ENCODE data around the gene KEL.
"Not testable (repeated sequence)": the region's sequence is repeated elsewhere in the genome, so short reads cannot be mapped to it uniquely, and the experiment has no call there.

The KEL gene

DNA sequence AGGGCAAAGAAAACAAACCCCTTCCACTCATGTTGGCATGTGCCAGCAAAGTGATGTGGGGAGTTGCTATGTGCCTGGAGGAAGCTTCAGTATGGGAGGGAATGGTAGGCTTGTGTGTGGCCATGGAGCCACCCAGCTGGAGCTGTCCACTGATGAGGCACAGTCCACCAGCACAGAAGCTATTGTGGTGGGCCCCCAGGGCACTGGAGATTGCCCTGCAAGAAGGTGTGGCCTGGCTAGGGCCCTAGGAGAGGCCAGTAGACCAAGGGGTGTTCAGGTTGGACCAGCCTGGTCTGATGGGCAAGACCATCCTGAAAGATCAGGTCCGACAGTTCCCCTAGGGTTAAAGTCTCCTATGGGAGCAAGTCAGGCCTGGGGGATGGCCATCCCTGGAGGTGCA, 22.1 kb upstream of the KEL start:
- Histone ChIP-seq H3K36me3 (ENCODE audit: control insufficient read depth, low read depth, low read length) (no peaks in the 10 kb centered on the region), H3K4me1 (ENCODE audit: control insufficient read depth, low read depth, low read length) (no peaks in the 10 kb centered on the region), H3K4me3 (ENCODE audit: low read length) (no peak overlapping the region), H3K9ac (ENCODE audit: low read length) (no peak overlapping the region), H3K9me3 (ENCODE audit: control insufficient read depth, low read depth, low read length) (no peaks in the 10 kb centered on the region), H3K27me3 (ENCODE audit: control insufficient read depth, insufficient read depth, low read length) (no peaks in the 10 kb centered on the region), H3K27ac (ENCODE audit: low read length) (no peak overlapping the region)

DNA sequence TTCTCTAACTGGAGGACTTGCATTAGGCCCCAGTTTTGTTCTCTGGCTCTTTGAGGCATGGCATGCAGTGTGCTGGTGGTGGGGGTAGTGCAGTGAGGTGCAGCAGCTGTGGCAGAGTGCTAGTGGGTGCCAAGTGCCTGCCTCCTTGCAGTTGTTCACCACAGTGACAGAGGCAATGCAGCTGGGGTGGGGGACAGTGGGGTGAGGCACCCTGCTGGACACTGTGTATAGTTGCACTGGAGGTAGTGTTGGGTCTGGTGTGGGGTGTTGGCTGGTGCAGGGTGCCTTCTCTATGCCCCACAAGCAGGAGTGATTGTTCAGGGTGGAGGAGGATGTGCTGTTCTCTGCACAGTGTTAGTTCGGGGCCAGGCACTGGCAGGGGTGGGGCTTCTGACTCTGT, 21.7 kb upstream of the KEL start:
- Histone ChIP-seq H3K36me3 (ENCODE audit: control insufficient read depth, low read depth, low read length) (no peaks in the 10 kb centered on the region), H3K4me1 (ENCODE audit: control insufficient read depth, low read depth, low read length) (no peaks in the 10 kb centered on the region), H3K4me3 (ENCODE audit: low read length) (no peak overlapping the region), H3K27ac (ENCODE audit: low read length) (no peak overlapping the region), H3K9ac (ENCODE audit: low read length) (no peak overlapping the region), H3K27me3 (ENCODE audit: control insufficient read depth, insufficient read depth, low read length) (no peaks in the 10 kb centered on the region), H3K9me3 (ENCODE audit: control insufficient read depth, low read depth, low read length) (no peaks in the 10 kb centered on the region)

DNA sequence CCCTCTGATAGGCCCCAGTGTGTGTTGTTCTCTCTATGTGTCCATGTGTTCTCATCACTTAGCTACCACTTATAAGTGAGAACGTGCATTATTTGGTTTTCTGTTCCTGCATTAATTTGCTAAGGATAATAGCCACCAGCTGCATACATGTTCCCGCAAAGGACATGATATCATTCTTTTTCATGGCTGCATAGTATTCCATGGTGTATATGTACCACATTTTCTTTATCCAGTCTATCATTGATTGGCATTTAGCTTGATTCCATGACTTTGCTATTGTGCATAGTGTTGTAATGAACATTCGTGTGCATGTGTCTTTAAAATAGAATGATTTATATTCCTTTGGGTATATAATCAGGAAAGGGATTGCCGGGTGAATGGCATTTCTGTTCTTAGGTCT, 16.2 kb upstream of the KEL start:
- H3K4me3 ChIP-seq (ENCODE audit: low read length); H3K36me3 ChIP-seq (ENCODE audit: control insufficient read depth, low read depth, low read length); H3K27ac ChIP-seq (ENCODE audit: low read length); H3K9me3 ChIP-seq (ENCODE audit: control insufficient read depth, low read depth, low read length); H3K27me3 ChIP-seq (ENCODE audit: control insufficient read depth, insufficient read depth, low read length); H3K4me1 ChIP-seq (ENCODE audit: control insufficient read depth, low read depth, low read length); H3K9ac ChIP-seq (ENCODE audit: low read length): not testable (repeated sequence)

DNA sequence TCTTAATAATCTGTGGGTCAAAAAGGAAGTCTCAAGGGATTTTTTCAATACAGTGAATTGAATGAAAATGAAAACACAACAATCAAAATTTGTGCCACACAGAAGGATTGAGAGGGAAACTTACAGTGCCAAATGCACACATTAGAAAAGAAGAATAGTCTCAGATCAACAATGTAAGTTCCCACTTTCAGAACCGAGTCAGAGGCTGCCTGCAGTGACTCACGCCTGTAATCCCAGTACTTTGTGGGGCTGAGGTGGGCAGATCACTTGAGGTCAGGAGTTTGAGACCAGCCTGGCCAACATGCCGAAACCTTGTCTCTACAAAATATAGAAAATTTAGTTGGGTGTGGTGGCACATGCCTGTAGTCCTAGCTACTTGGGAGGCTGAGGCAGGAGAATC, 12.5 kb upstream of the KEL start:
- Histone ChIP-seq H3K27me3 (ENCODE audit: control insufficient read depth, insufficient read depth, low read length) (no peaks in the 10 kb centered on the region), H3K9me3 (ENCODE audit: control insufficient read depth, low read depth, low read length) (no peaks in the 10 kb centered on the region), H3K36me3 (ENCODE audit: control insufficient read depth, low read depth, low read length) (no peaks in the 10 kb centered on the region), H3K4me3 (ENCODE audit: low read length) (no peak overlapping the region), H3K27ac (ENCODE audit: low read length) (no peak overlapping the region), H3K4me1 (ENCODE audit: control insufficient read depth, low read depth, low read length) (no peaks in the 10 kb centered on the region), H3K9ac (ENCODE audit: low read length) (no peak overlapping the region)

DNA sequence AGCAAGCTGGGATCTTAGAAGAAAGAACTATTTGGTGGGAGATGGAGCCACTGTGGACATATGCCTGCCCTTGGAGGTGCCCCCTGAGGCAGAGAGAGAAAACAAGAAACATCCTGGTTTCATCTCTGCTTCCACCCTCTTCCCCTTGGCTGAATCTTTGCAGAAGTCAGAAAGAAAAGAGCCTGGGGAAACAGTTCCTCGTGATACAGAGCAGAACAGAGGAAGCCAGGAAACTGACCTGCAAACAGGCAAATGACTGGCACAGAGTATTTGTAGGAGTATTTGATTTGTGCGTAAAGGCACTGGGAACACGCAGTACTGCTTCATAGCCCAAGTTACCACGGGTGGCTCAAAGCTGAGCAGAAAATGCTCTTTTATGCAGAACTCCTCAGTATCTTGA, 7.0 kb upstream of the KEL start:
- Histone ChIP-seq H3K9me3 (ENCODE audit: control insufficient read depth, low read depth, low read length) (no peaks in the 10 kb centered on the region), H3K4me1 (ENCODE audit: control insufficient read depth, low read depth, low read length) (no peaks in the 10 kb centered on the region), H3K27me3 (ENCODE audit: control insufficient read depth, insufficient read depth, low read length) (no peaks in the 10 kb centered on the region), H3K36me3 (ENCODE audit: control insufficient read depth, low read depth, low read length) (no peaks in the 10 kb centered on the region), H3K27ac (ENCODE audit: low read length) (no peak overlapping the region), H3K9ac (ENCODE audit: low read length) (no peak overlapping the region), H3K4me3 (ENCODE audit: low read length) (no peak overlapping the region)

DNA sequence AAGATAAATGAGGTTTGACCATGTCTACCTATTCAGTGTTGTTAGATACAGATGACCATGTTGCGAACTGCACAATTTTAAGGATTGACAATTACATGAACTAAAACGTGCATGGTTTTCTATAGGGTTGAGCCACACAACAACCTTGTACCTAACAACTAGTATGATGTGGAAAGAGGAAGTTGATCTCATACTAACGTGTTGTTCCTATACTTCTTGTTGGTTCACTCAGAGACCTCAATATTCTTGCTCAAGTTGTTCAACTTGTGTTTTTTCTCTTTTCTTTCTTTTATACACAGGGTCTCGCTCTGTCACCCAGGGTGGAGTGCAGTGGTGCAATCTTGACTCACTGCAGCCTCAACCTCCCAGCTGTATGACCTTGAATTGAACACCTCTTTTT, 6.1 kb upstream of the KEL start:
- Histone ChIP-seq H3K27ac (ENCODE audit: low read length) (no peak overlapping the region), H3K4me3 (ENCODE audit: low read length) (no peak overlapping the region), H3K4me1 (ENCODE audit: control insufficient read depth, low read depth, low read length) (no peaks in the 10 kb centered on the region), H3K9me3 (ENCODE audit: control insufficient read depth, low read depth, low read length) (no peaks in the 10 kb centered on the region), H3K27me3 (ENCODE audit: control insufficient read depth, insufficient read depth, low read length) (no peaks in the 10 kb centered on the region), H3K9ac (ENCODE audit: low read length) (no peak overlapping the region), H3K36me3 (ENCODE audit: control insufficient read depth, low read depth, low read length) (no peaks in the 10 kb centered on the region)

DNA sequence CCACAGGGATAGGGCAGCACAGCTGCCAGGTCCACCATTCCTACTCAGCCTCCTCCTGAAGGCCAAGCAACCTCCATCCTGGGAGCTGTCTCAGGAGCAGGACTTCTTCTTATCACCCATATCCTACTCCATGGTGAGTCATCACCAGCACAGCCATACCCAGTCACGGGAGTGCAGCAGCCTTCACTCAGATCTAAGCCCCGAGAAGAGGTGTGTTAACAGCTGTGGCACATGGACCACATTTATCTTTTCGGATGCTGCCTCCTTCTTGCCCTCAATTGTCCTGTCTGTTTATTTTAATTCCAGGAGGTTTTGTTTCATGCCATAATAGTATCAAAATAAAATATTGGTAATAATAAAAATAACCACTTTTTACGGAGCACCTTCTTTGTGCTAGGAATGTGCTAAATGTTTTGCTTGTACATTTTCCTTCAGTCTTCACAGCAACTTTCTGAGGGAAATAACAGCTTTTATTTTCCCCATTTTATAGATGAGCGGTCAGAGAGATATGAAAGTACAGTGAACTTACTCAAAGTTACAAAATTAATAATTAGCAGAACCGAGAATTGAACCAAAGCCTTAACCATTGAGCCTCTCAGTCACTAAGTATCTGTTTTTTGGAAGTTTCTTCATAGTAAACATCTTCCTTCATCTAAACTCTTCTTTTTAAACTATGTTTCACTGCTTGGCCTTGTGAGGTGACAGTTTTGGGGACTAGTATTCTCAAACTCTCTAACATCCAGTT, 2.5 kb upstream of the KEL start:
- Histone ChIP-seq H3K4me3 (ENCODE audit: low read length) (no peak overlapping the region), H3K36me3 (ENCODE audit: control insufficient read depth, low read depth, low read length) (no peaks in the 10 kb centered on the region), H3K4me1 (ENCODE audit: control insufficient read depth, low read depth, low read length) (peaks cover 15% of the 10 kb centered on the region), H3K9me3 (ENCODE audit: control insufficient read depth, low read depth, low read length) (no peaks in the 10 kb centered on the region), H3K27ac (ENCODE audit: low read length) (no peak overlapping the region), H3K27me3 (ENCODE audit: control insufficient read depth, insufficient read depth, low read length) (no peaks in the 10 kb centered on the region), H3K9ac (ENCODE audit: low read length) (no peak overlapping the region)

DNA sequence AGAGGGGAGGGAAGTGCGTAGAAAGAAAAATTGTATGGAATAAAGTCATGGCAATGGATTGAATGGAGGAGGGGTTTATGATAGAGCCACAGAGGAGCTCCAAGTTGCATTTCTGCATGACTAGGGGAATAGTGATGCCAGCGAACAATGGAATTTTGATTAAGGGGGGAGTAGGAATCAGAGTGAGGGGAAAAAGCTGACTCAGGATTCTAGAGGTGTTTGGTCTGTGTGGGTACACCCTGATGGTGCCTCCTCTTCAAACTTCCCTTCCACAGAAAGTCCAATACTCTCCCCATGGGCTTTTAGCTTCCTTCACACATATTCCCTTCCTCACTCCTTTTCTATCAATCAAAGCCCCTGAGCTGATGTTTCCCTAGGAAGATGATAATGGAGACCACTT, 1.8 kb upstream of the KEL start:
- H3K36me3 ChIP-seq (ENCODE audit: control insufficient read depth, low read depth, low read length) = no peaks in the 10 kb centered on the region
- H3K9ac ChIP-seq (ENCODE audit: low read length) = no peak overlapping the region
- no peaks in the 10 kb centered on the region for H3K27me3 ChIP-seq (ENCODE audit: control insufficient read depth, insufficient read depth, low read length)
- H3K9me3 ChIP-seq (ENCODE audit: control insufficient read depth, low read depth, low read length) = no peaks in the 10 kb centered on the region
- peaks cover 18% of the 10 kb centered on the region for H3K4me1 ChIP-seq (ENCODE audit: control insufficient read depth, low read depth, low read length)
- no peak overlapping the region for H3K4me3 ChIP-seq (ENCODE audit: low read length)
- no peak overlapping the region for H3K27ac ChIP-seq (ENCODE audit: low read length)

DNA sequence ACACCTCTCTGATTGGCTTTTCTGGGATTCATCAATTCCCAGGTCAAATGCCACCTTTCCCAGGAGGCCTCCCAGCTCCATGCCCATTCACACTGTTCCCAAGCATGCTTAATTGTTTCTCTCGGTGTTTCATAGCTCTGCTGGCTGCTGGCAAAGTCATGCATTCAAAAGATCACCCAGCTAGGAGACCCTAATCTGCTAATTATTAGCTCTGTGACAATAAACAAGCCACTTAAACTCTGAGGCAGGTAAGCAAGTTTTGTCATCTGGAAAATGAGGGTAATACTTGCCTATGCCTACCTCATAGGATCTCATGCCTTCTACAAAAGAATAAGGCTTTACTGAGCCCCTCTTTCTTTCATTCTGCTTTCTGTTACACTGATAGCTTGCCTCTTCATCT, 828 bp upstream of the KEL start:
- Histone ChIP-seq H3K4me3 (ENCODE audit: low read length) (no peak overlapping the region), H3K27ac (ENCODE audit: low read length) (no peak overlapping the region), H3K36me3 (ENCODE audit: control insufficient read depth, low read depth, low read length) (no peaks in the 10 kb centered on the region), H3K27me3 (ENCODE audit: control insufficient read depth, insufficient read depth, low read length) (no peaks in the 10 kb centered on the region), H3K9ac (ENCODE audit: low read length) (no peak overlapping the region), H3K4me1 (ENCODE audit: control insufficient read depth, low read depth, low read length) (peaks cover 26% of the 10 kb centered on the region), H3K9me3 (ENCODE audit: control insufficient read depth, low read depth, low read length) (no peaks in the 10 kb centered on the region)

DNA sequence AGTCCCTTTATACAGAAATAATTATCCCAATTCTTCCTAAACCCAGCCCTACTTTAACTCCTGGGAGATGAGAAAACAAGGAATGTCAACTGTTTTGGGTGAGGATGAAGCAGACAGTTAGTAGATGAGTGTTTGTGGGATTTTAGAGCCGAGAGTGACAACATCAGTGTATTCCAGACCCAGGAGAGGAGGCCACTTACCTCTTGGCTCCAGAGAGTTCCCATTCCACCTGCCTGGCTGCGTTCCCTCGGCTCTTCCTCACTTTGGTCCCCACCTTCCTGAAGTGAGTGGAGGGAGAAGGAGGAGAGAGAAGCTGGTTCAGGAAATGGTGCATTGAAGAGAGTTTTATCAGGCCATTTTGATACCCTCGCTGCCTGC, 579 bp downstream of the KEL start:
- Histone ChIP-seq H3K27ac (ENCODE audit: low read length) (no peak overlapping the region), H3K27me3 (ENCODE audit: control insufficient read depth, insufficient read depth, low read length) (no peaks in the 10 kb centered on the region), H3K9ac (ENCODE audit: low read length) (no peak overlapping the region), H3K36me3 (ENCODE audit: control insufficient read depth, low read depth, low read length) (no peaks in the 10 kb centered on the region), H3K4me3 (ENCODE audit: low read length) (no peak overlapping the region), H3K4me1 (ENCODE audit: control insufficient read depth, low read depth, low read length) (peaks cover 36% of the 10 kb centered on the region), H3K9me3 (ENCODE audit: control insufficient read depth, low read depth, low read length) (no peaks in the 10 kb centered on the region)

DNA sequence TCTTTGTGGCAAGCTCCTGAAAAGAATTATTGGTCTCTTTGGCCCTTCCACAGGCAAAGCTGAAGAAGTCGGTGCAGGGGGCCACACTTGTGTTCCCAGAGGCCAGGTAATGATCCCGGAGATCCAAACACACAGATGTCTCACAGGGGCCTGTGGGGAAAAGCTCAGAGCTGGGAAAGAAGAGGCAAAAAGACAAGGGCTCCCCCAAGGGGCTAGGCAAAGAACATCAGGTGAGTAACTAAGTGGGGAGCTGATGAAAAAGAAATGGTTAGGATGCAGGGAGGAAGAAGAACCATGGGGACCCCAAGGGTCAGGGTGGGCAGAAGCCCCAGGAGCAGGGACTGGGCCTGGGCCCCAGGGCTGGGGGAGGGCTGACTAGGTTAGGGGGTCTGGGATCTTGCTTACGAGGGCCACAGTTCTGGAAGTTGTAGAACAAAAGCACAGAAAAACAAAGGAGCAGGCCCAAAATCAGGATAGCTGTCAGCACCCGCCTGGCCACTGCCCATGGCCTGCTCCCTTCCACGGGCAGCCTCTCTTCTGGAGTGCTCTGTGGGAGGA, 1.1 kb downstream of the KEL start:
- H3K36me3 ChIP-seq (ENCODE audit: control insufficient read depth, low read depth, low read length) = no peaks in the 10 kb centered on the region
- H3K4me3 ChIP-seq (ENCODE audit: low read length) = no peak overlapping the region
- H3K4me1 ChIP-seq (ENCODE audit: control insufficient read depth, low read depth, low read length) = peaks cover 36% of the 10 kb centered on the region
- no peak overlapping the region for H3K9ac ChIP-seq (ENCODE audit: low read length)
- H3K9me3 ChIP-seq (ENCODE audit: control insufficient read depth, low read depth, low read length) = no peaks in the 10 kb centered on the region
- H3K27ac ChIP-seq (ENCODE audit: low read length) = no peak overlapping the region
- H3K27me3 ChIP-seq (ENCODE audit: control insufficient read depth, insufficient read depth, low read length) = no peaks in the 10 kb centered on the region

DNA sequence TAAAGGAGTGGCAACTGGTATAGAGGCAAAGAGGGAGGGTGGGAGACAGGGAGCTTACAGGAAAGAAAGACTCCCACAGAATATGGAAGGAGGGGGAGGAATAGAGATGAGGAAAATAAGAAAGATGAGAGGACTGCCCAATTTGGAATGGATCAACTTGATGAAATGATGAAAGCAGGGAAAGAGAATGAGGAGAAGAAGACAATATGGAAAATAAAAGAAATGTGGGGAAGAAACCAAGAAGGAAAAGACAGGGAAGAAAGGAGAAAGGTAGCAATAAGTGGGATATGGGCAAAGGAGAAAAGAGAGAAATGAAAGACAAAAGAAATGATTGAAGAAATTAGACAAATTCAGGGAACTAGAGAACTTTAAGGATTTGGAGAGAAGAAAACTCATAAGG, 3.0 kb downstream of the KEL start:
- no peaks in the 10 kb centered on the region for H3K27me3 ChIP-seq (ENCODE audit: control insufficient read depth, insufficient read depth, low read length)
- H3K4me3 ChIP-seq (ENCODE audit: low read length) = no peak overlapping the region
- H3K4me1 ChIP-seq (ENCODE audit: control insufficient read depth, low read depth, low read length) = peaks cover 36% of the 10 kb centered on the region
- H3K36me3 ChIP-seq (ENCODE audit: control insufficient read depth, low read depth, low read length) = no peaks in the 10 kb centered on the region
- H3K27ac ChIP-seq (ENCODE audit: low read length) = no peak overlapping the region
- no peak overlapping the region for H3K9ac ChIP-seq (ENCODE audit: low read length)
- H3K9me3 ChIP-seq (ENCODE audit: control insufficient read depth, low read depth, low read length) = no peaks in the 10 kb centered on the region
